Epithelial cell of esophagus (primary cell): ENCODE measurements around the gene TARP.

ENCODE experiments used
- DNase-seq: peaks from one replicate; pipeline ENCODE4 v3.0.0; 2010; ENCODE audit warnings: low read depth
- H3K4me3 ChIP-seq: 2 replicates; pipeline ENCODE4 v1.5.1; 2011; ENCODE audit warnings: mild to moderate bottlenecking, low read length, control low read depth
- TF ChIP-seq, protein P1 (sequence below): IDR thresholded peaks from 2 replicates; pipeline ENCODE4 v1.5.1; 2011; ENCODE audit warnings: low read depth, mild to moderate bottlenecking, low read length, control low read depth, inconsistent platforms; ENCODE audit not compliant: insufficient read depth; ENCODE audit errors: missing control alignments

The TARP gene

DNA sequence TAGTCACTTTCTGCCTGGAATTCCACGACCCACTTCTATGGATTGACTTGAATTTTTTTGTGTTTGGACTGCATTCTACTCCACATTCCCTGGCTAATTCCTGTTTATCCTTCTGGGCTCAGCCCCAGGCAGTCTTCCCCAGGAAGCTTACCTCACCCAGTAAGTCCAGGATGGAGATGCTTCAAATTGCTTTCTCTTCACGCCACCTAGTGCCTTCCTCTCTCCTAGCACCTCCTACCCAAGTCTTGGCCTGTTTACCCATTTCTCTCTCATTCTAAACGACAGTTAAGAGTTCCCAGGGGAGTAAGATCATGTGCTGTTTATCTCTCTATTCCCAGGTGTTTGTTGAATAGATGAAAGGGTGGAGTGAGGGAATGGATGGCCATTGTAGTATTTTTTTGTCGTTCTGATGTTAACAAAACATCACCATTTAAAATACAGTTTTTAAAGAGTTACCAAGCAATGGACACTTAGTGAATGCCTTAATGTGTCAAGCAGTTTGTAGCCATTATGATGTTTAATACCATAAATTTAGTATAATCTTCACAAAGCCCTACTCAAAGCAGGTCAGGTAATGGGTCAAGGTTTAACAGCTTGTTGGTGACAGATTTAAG lies 45.5 kb upstream of the TARP start:
- peak; percentile 76 for DNase-seq
- TF ChIP-seq, protein P1, sequence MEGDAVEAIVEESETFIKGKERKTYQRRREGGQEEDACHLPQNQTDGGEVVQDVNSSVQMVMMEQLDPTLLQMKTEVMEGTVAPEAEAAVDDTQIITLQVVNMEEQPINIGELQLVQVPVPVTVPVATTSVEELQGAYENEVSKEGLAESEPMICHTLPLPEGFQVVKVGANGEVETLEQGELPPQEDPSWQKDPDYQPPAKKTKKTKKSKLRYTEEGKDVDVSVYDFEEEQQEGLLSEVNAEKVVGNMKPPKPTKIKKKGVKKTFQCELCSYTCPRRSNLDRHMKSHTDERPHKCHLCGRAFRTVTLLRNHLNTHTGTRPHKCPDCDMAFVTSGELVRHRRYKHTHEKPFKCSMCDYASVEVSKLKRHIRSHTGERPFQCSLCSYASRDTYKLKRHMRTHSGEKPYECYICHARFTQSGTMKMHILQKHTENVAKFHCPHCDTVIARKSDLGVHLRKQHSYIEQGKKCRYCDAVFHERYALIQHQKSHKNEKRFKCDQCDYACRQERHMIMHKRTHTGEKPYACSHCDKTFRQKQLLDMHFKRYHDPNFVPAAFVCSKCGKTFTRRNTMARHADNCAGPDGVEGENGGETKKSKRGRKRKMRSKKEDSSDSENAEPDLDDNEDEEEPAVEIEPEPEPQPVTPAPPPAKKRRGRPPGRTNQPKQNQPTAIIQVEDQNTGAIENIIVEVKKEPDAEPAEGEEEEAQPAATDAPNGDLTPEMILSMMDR, result peak; percentile 82
- no peak overlapping the region for H3K4me3 ChIP-seq

DNA sequence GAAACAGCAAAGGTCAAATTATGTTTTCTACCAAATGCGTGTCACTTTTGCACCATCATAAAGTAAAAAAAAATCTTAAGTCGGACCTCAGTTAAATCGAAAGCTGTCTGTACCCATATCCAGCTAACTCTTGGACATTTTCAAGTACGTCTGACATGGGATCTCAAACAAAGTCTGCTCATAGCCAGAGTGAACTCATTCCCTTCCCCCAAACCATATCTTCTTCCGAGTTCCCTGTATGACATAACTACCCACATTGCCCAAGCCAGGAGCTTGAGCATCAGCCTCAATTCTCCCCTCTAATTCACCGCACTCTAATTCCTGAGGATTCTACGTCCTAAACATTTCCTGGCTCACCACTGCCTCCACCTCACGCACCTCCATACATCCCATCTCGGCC lies 44.8 kb upstream of the TARP start:
- TF ChIP-seq, protein P1, result no peak
- H3K4me3 ChIP-seq, result no peak overlapping the region
- DNase-seq, result peak; percentile 13

DNA sequence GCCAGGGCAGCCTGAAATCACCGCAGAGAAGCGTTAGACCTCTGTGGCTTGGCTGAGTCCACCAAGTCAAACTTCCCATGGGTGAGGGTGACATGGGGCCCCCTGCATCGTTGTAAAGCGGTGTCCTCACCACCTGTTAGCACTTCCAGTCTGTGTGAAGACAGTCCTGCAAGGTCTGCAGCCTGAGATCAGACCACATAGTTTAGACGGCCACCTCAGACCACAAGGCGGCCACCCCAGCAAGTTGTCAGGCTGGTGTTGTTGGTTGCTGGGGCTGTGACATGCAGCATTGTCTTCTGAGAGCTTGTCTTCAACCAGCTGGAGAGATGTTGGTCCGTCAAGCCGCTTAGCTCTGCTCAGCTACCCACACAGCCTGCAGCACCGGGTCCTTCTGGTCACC lies 44.1 kb upstream of the TARP start:
- TF ChIP-seq, protein P1, result no peak
- H3K4me3 ChIP-seq, result no peak overlapping the region
- no peak for DNase-seq

DNA sequence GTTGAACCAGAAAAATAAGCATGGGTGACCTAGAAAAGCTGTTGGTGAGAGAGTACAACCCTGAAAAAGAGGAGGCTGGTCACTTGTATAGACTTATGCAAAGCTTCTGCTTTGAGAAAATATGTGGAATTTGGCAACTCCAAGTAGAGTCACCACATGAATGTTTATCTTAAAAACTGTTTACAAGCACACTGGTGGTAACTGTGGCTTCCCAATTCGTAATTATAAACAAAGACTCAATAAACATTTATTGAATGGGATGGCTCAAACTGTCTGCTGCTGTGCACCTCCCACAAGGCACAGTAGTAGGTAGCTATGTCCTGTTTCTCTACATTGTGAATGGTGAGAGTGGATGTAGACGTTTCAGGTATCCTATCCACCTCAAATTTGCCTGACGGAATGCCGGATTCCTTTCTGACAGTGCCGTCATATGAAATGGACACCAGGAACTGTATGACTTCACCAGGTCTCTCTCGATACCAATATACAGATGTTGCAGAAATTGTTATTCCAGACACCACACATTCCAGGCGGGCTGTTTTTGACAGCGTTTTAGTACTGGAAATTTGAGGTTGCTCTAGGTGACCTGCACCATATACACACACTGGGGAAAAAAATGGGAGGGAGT lies 43.4 kb upstream of the TARP start:
- TF ChIP-seq, protein P1, result no peak
- no peak for DNase-seq
- no peak overlapping the region for H3K4me3 ChIP-seq

DNA sequence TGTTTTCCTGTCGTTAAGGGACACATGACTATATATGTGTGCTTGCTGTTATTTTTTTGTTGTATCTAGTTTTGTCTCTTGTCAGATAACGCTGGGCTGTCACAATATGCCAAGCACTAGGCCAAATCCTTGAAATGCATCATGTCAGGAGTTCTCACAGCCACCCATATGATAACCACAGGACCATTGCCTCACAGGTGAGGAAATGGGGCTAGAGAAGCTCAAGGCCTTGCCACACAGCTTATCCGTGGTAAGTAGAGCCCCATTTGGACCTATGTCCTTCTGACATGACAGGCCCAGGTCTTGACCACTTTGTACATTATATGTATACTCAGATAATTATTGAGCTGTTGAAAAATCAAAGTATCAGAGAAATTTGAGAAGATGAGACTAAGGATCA lies 42.0 kb upstream of the TARP start:
- TF ChIP-seq, protein P1, result no peak
- no peak for DNase-seq
- H3K4me3 ChIP-seq, result no peak overlapping the region

DNA sequence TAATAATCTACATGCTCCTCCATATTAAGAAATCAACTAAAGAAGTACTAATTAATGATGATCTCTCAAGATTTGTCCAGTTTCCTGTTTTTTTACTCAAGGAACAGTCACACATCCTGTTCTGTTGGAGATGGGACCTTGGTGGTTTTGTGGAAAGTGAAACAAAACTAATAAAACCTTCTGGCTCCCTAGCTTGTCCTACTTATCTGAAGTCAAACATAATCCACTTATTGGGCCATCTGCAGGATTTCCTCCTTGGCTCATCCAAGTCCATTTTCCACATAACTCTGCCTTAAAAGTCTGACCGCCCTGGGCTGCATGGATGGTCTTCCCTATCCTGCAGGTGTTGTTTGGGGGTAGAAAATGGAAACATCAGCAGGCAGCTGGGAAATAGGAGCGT lies 39.4 kb upstream of the TARP start:
- no peak for DNase-seq
- no peak overlapping the region for H3K4me3 ChIP-seq
- TF ChIP-seq, protein P1, result no peak
